HG02642 (cell line): Measurements from ENCODE around the gene HSPB8.

Source experiments
- ATAC-seq: cut with Tn5 transposase; IDR thresholded peaks from one replicate; pipeline ENCODE4 v1.9.1; 2021; ENCODE audit warnings: mild to moderate bottlenecking; ENCODE audit not compliant: unreplicated experiment, poor library complexity

Gene HSPB8

DNA sequence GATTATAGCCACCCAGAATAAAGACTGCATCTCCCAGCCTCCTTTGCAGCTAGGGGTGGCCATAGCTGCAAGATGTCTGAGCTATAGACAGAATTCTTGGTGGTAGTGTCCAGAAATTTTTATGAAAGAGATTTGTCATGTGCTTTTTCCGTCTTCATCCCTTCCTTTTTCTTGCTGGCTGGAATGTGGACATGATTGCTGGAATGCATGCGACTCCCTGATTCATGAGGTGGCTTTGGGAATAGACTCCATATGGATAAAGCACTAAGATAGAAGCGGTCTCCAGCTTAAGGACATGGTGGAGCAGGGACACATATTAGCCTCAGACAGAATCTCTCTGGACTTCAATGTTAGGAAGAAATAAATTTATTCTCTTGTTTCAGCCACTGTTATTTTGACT lies 10.0 kb upstream of the HSPB8 start:
- no peak for ATAC-seq

DNA sequence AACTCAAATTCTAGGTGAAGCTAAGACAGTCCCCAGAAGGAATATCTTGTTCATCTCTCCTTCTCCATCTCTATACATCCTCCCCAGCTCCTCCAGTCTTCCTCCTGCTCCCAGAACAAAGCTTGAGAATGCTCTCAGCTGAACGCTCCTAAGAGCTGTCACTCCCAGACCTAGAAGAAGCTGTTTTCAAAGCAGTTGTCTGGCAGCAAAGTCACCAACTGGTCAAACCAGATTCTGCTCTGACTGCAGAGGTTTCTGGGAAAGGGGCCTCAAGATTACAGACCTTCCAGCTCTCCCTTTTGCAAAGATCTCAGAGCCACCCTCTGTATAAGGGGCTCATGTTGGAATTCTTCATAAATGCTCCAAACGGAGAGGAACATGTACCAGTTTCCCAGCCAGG lies 9.6 kb upstream of the HSPB8 start:
- no peak for ATAC-seq

DNA sequence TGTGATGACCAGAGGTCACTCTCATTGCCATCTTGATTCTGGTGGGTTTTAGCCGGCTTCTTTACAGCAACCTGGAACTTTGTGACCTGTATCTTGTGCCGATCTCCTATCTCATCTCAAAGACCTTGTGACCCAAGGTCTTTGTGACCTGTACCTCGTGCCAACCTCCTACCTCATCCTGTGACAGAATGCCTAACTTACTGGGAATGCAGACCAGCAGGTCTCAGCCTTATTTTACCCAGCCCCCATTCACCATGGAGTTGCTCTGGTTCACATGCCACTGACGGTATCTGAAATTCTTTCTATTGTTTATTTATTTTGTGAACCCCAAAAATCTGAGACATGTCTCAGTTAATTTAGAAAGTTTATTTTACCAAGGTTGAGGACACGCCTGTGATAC lies 7.4 kb upstream of the HSPB8 start:
- ATAC-seq = no peak

DNA sequence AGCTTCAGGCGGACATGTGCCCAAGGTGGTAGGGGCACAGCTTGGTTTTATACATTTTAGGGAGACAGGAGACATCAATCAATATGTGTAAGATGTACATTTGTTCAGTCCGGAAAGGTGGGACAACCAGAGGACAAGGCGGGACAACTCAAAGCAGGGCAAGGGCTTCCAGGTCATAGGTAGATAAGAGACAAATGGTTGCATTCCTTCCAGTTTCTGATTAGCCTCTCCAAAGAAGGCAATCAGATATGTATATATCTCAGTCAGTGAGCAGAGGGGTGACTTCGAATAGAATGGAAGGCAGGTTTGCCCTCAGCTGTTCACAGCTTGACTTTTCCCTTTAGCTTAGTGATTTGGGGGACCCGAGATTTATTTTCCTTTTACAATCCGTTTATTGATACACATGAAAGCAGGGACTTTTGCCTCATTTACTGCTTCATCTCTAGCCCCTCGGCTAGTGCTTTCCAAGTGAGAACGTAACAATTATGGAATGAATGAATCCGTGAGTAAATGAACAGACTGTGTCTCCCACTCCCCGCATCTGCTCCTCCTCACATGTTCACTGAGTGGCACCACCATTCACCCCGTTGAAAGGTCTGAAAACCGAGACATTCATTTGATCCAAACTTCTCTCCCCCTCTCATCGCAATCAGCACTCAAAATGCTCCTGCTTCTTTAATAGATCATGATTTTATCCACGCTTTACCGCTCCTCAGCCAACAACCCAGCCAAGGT lies 6.9 kb upstream of the HSPB8 start:
- ATAC-seq = no peak

DNA sequence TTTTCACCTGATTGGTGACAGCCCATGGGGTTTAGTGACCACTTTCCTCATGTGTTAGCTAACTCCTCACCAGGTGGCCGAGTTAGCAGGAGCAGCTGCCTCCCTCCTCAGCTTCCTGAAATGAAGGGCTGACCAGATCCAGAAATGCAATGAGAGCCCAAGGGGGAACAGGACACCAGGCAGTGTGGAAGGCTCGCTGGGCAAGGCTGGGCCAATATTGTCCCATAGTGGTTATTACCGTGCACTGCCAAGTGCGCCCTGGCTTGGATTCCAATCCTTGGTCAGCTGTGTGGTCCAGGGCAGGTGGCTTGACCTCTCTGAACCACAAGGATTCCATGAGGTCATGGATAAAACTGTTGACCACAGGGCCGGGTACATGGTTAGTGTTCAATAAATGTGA lies 3.6 kb upstream of the HSPB8 start:
- no peak for ATAC-seq

DNA sequence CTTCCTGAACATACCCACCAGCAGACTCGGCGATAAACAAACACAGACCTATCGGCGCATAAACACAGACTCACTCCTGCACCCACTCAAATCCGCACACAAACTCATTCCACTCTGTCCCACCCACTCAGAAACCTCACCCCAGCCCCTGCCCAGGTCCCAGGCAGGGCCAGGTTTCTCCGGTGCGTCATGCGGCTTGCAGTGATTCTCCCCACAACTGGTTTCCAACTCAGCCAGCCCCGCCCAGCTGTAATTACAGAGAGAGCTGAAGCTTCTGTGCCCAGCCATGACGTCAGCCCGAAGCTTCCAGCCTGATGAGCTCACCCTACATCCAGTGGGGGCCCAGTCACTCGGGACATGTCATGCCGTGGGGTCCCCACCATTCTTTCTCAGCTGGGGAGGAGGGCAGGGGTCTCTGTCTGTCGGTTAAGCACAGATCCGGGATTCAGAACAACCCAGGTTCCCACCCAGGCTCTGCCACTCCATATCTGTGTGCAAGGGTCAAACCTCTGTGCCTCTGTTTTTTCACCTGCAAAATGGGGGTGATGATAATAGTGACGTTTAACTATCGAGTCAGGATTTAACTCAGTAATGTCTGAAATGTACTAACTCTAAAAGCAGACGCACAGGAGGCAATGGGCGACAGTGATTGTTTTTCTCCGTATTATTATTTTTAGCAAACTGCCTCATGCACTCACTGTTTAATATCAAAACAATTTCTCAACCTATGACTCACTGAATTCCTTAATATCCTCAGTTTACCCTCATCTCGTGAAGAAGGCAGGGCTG lies 2.3 kb upstream of the HSPB8 start:
- no peak for ATAC-seq

DNA sequence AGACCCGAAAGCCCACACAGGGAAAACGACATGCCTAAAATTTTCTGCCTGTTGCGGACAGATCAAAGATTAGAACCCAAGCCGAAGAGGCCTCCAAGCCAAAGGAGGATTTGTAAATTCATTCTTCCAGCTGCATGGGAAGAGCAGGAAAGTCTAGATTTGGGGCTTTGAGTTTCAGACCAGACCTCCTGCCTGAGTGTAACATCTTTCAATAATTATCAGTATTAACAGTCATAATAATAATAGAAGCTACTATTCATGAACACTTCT lies 1.7 kb upstream of the HSPB8 start:
- no peak for ATAC-seq

DNA sequence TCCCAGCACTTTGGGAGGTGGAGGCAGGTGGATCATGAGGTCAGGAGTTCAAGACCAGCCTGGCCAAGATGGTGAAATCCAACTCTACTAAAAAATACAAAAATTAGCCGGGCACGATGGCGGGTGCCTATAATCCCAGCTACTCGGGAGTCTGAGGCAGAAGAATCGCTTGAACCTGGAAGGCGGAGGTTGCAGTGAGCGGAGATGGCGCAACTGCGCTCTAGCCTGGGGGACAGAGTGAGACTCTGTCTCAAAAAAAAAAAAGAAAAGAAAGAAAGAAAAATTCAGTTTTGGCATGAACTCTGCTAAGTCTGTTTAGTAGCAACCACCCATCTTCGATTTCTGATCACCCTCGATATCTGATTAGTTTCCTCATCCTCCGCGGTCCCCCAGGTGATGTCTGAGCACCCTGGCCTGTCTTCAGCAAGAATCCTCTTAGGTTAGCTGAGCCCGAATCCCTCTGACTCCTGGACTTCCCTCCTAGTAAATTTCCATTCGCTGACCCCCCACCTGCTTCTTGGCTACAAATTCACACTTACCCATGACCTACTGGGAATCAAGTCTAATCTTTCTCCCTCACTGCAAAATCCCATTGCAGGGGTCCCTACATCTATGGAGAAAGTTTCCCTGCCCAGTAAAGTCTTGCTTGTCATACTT lies 879 bp upstream of the HSPB8 start:
- no peak for ATAC-seq

DNA sequence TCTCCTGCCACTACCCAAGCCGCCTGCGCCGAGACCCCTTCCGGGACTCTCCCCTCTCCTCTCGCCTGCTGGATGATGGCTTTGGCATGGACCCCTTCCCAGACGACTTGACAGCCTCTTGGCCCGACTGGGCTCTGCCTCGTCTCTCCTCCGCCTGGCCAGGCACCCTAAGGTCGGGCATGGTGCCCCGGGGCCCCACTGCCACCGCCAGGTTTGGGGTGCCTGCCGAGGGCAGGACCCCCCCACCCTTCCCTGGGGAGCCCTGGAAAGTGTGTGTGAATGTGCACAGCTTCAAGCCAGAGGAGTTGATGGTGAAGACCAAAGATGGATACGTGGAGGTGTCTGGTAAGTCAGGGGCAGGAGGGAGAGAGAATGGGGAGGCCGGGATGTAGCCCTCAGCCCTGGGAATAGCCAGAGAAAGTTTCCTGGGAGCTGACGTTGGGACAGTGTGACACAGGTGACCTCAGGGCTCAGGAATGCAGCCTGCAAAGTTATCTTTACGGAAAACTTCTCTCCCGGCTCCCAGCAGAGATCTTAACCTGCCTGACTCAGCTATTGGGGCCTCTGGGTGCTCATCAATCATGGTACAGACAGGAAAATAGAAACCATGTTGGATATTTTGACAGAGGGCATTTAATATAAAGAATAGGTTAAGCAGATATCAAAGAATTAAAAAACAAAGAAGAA lies 747 bp downstream of the HSPB8 start:
- no peak for ATAC-seq

DNA sequence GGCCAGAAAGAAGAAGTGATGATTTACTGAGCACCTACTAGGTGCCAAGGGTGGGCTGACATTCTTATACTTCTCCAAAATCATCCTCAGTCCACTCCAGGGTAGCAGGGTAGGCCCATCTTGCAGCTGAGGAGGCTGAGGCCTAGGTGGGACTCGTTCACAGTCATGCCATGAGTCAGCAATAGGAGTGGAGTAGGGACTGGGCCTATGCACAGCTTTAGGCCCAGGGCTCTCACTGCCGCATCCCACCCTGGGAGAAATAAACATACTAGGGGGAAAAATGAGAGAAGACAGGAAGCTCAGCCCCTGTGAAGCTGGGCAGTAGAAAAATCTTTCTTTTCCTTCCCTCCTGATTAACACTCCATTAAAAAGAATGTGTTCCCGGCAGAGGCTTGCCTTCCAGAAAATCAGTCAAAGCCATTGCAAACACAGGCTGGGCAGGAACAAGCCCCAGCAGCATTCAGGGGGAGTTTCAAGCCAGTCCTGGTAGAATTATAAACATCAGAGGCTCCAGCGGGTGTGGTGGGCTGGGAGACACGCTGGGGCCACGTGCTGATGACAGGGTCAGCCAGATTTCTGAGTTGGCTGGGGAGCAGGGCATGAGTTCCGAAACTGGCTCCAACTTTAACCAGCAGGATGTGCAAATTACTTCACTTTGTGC lies 1.8 kb downstream of the HSPB8 start:
- ATAC-seq = no peak

DNA sequence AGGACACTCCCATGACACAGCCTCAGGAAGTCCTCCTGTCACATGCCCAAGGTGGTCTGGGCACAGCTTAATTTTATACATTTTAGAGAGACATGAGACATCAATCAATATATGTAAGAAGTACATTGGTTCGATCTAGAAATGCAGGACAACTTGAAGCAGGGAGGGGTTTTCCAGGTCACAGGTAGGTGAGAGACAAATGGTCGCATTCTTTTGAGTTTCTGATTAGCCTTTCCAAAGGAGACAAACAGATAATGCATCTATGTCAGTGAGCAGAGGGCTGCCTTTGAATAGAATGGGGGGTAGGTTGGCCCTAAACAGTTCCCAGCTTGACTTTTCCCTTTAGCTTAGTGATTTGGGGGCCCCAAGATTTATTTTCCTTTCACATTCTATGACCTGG lies 2.5 kb downstream of the HSPB8 start:
- no peak for ATAC-seq

DNA sequence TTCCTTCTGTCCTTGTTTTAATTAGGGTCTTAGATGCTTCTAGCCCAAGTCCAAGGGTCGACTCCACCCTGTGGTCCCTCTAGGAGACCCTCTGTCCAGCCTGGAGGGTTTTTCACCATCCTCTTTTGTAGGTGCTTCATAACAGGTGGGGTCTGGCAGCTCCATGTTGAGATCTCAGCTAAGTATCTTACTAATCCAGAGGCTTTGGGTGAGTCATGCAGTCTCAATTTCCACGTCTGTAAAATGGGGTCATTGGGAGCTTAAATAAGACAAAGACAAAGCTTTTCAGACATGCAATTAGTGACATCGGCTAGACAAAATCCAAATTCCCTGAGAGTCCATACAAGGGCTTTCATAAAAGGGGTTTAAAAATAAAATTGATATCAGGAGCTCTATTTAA lies 3.2 kb downstream of the HSPB8 start:
- no peak for ATAC-seq

DNA sequence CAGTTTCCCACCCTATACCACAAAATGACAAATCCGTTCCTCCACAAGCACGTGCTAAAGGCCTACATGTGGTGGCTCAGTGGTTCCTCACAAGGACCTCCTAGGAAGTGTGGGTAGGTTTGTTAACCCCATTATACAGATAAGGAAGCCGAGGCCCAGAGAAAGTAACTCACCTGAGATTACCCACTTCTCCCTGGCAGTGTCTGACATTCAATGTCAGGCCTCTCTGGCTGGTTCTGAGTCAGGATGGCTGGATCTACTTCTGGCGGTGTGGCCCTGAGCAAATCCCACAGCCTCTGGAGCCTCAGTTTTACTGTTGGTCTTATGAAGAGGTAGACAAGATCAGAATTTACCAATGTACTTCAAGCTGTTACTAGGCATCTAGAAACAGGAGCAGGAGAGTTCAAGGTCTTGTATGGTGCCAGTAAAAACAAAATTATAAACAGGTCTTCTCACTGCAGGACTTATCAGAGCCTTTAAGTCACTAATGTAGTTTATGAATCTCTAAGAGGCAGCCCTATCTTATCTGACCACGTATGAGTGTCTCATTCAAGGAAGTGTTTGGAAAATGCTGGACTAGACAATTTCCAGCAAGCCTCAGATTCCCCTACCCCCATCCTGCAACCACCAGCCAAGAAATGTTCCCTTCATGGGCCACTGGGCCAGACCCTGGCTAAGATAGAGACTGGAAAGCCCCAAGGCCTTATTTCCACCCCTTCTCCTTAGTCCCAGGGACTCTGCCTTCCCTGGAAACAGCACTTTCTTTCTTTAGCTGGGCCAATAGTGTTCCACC lies 4.2 kb downstream of the HSPB8 start:
- no peak for ATAC-seq

DNA sequence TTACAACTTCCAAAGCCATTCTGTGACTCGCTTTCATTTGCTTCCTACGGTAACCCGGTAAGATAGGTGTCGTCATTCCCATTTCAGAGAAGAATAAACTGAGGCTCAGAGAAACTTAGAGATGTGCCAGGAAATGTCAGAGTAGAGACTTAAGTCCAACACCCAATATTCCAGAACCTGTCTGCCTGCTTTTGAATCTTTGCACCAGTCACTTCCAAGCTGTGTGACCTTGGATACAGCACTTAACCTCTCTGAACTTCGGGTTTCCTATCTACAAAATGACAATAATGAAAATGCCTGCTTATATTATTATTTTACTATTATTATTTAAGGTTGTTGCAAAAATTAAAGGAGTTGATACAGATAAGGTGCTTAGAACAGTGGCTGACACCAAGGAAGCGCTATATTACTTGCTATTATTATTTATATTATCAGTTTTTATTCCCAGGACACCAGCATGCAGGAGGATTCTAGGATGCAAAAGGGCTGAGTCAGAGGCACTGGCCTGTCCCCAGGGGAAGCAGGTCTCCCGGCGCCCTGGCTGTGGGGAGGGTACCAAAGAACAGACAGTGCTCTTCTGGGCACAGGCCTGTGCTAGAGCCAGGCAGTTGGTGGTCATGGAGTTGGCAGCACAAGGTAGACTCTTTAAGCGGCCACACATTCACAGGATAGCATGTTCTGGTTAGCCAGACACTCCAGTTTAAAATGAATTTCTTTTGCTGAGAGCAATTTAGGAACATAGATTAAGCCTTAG lies 5.4 kb downstream of the HSPB8 start:
- no peak for ATAC-seq

DNA sequence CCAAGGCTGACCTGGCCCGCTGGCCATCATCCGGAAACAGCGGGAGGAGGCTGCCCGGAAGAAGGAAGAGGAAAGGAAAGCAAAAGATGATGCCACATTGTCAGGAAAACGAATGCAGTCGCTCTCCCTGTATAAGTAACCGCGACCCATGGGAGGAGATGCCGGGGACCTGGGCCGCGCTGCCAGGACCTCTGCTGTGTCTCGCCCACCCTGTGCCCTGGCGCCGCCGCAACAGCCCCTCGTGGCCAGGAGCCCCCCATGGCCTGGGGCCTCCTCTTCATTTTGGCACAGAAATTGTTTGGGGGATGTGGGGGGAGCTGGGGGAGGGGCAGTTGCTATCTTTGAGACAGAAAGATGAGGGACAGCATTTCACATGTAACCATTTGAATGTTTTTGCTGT lies 16.5 kb downstream of the HSPB8 start:
- ATAC-seq = no peak

DNA sequence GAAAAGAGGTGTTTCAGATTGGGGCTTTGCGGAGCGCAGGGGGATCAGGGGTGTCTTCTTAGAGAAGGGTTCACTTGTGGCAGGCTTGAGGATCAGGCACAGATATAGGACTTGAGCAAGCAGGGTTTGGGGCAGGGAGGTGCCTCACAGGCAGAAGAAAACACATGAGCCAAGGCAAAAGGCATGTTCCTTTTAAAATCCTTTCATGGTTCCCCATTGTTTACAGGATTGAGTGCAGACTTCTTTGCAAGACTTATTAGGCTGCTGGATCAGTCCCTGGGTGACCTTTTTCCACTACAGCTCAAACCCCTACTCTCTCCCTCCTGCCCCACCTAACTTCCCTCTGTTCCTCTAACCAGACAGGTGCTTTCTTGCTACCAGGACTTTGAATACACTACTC lies 19.7 kb downstream of the HSPB8 start:
- no peak for ATAC-seq

DNA sequence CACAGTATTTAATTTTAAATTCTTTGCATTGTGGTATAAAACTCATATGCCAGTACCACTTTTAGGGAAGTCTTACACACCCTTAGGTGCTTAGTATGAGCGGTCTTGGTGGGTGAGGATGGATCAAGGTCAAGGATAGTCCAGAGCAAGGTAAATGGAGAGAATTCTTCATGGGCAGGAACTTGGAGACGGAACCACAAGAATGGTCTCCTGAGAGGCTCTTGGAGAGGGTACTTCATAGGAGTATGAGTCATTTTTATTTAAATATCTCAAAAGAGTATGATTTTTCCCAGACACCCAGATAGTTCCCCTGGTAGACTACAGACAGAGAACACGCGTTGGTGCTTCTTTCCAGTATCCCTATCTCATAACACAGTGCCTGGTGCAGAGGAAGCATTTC lies 21.9 kb downstream of the HSPB8 start:
- ATAC-seq = no peak

DNA sequence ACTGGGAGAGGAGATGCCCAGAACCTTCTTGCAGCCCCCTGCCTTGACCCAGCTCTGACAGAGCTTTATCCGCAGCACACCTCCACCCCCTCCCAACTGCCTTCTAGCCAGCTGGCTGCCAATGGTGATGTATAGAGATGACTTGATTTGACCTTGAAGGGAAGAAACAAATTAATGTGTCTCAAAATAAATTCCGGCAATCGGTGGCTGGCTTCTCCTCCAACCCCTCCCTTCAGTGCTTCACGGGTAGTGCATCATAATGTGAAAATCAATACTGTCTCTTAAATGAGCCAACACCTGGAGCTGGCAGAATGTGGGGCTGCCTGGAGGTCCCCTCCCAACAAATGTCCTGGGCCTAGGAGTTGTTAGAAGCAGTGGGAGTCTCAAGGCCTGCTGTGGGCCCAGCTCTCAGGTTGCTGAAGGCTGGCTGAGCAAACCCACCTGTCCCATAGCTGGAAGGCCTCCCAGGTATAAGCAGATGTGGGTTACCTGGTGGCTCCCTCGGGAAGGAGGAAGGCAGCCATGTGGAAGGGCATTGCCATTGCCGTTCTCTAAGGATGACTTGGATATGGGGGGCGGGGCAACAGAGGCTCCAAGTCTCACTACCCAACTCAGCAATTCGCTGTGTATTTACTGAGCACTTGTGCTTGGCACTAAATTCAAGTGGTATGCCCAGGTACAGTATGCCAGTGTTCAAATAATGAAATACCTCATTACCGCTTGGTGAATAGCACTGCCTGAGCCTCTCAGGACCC lies 23.2 kb downstream of the HSPB8 start:
- ATAC-seq = no peak

DNA sequence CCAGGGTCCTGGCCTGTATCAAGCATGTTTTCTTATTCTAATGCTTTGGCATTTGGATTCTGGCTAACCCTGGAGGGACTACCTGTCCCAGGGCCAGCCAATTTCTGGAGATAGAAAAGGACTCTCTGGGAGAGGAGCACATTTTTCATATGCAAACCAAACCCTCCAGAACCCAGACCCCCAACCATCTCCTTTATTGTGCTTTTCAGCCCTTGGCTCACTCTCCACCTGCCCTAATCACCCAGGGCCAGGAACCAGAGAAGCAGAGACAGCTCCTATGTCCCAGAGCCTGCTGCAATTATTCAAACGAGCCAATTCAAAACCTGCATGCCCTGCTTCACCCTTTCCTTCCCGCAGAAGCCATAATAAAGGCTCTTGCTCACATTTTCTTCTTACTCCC lies 23.8 kb downstream of the HSPB8 start:
- ATAC-seq = no peak
